ENCODE data around the gene MXRA5.
A peak's percentile ranks its signal among the peaks of the same experiment; 100 is the strongest.

The MXRA5 gene

DNA sequence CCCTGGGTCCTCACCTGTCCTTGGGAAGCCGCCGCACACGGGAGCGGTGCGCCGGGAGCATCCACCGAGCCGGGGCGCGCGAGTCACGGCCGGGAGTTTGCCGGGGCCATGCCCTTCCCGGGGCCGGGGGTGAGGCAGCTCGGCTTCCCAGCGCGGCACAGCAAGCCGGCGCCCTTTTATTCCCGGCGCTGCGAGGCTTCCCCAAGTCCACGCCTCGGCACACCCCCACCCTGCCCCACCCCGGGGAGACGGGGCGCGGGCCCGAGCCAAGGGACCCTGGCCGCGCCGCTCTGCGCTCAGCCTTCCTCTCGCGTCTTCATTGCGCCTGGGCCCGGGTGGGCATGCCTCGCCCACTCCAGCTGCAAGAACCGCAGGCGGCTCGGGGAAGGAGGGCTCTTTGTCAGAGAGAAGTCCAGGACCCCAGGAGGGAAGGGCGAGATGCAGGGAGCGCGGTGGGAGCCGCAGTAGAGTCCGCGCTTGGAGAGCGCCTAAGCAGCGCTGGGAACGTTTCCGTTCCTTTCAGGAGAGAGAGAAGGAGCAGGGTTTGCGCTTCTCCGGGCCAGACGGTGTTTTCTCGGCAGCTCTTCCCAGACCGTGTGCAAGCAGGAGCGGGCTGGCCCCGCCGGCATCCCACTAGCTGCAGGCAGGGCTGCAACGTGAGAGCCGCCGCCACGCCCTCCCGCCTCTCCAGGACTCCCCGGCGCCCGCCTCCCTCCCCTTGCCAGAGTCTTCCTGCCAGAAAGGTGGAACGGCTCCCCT, at the start of gene MXRA5:
Gene MXRA5 (minus strand): TSS at position 152 of the 759 bp plus-strand sequence. CDS start 2,819 bp downstream, outside the sequence.
- TF ChIP-seq MAX (IDR thresholded peaks at IDR 0.05) (no peak), TAF1 (IDR thresholded peaks at IDR 0.05; ENCODE audit: low read depth) (no peak)

GRCh38 chrX:3393581-3394111, 47.2 kb upstream of the MXRA5 start:
- TF ChIP-seq ZBTB7A (IDR thresholded peaks at IDR 0.05; ENCODE audit: low read depth) (no peak), NFIC (IDR thresholded peaks at IDR 0.05) (peak; percentile 49; the same call in 1 of the 2 replicates)

GRCh38 chrX:3393178-3393577, 46.7 kb upstream of the MXRA5 start:
- TF ChIP-seq CEBPB (IDR thresholded peaks at IDR 0.05) (no peak), NFIC (IDR thresholded peaks at IDR 0.05) (no peak), USF1 (IDR thresholded peaks at IDR 0.05) (no peak), CREB1 (IDR thresholded peaks at IDR 0.05; ENCODE audit: low read depth) (no peak), ZBTB7A (IDR thresholded peaks at IDR 0.05; ENCODE audit: low read depth) (no peak)

- TF ChIP-seq NFIC (IDR thresholded peaks at IDR 0.05) (no peak), USF1 (IDR thresholded peaks at IDR 0.05) (no peak), ZBTB7A (IDR thresholded peaks at IDR 0.05; ENCODE audit: low read depth) (no peak), TEAD4 (IDR thresholded peaks at IDR 0.05) (no peak), TAF1 (IDR thresholded peaks at IDR 0.05; ENCODE audit: low read depth) (no peak), MAX (IDR thresholded peaks at IDR 0.05) (no peak)
- TF ChIP-seq, protein P1, sequence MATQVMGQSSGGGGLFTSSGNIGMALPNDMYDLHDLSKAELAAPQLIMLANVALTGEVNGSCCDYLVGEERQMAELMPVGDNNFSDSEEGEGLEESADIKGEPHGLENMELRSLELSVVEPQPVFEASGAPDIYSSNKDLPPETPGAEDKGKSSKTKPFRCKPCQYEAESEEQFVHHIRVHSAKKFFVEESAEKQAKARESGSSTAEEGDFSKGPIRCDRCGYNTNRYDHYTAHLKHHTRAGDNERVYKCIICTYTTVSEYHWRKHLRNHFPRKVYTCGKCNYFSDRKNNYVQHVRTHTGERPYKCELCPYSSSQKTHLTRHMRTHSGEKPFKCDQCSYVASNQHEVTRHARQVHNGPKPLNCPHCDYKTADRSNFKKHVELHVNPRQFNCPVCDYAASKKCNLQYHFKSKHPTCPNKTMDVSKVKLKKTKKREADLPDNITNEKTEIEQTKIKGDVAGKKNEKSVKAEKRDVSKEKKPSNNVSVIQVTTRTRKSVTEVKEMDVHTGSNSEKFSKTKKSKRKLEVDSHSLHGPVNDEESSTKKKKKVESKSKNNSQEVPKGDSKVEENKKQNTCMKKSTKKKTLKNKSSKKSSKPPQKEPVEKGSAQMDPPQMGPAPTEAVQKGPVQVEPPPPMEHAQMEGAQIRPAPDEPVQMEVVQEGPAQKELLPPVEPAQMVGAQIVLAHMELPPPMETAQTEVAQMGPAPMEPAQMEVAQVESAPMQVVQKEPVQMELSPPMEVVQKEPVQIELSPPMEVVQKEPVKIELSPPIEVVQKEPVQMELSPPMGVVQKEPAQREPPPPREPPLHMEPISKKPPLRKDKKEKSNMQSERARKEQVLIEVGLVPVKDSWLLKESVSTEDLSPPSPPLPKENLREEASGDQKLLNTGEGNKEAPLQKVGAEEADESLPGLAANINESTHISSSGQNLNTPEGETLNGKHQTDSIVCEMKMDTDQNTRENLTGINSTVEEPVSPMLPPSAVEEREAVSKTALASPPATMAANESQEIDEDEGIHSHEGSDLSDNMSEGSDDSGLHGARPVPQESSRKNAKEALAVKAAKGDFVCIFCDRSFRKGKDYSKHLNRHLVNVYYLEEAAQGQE (IDR thresholded peaks at IDR 0.05; ENCODE audit: low read depth) = no peak
These were observed 42.0 kb upstream of the MXRA5 start for GRCh38 chrX:3388457-3388856.

GRCh38 chrX:3384327-3384726, 37.9 kb upstream of the MXRA5 start:
- no peak for TF ChIP-seq CREB1 (IDR thresholded peaks at IDR 0.05; ENCODE audit: low read depth)
- TF ChIP-seq MAX (IDR thresholded peaks at IDR 0.05) = peak; percentile 42; the same call in 1 of the 2 replicates
- peak; percentile 85 for TF ChIP-seq EP300 (IDR thresholded peaks at IDR 0.05; ENCODE audit: borderline replicate concordance)
- TF ChIP-seq YY1 (IDR thresholded peaks at IDR 0.05; ENCODE audit: low read depth) = no peak
- TF ChIP-seq, protein P1 (IDR thresholded peaks at IDR 0.05; ENCODE audit: low read depth) = no peak
- no peak for TF ChIP-seq RAD21 (IDR thresholded peaks at IDR 0.05; ENCODE audit: low read depth)
- peak; percentile 87 for TF ChIP-seq NFIC (IDR thresholded peaks at IDR 0.05)
- TF ChIP-seq TCF12 (IDR thresholded peaks at IDR 0.05; ENCODE audit: low read depth) = peak; percentile 78
- TF ChIP-seq TEAD4 (IDR thresholded peaks at IDR 0.05) = peak; percentile 96
- no peak for TF ChIP-seq EGR1 (IDR thresholded peaks at IDR 0.05)
- no peak for TF ChIP-seq TAF1 (IDR thresholded peaks at IDR 0.05; ENCODE audit: low read depth)
- TF ChIP-seq FOXM1 (IDR thresholded peaks at IDR 0.05; ENCODE audit: borderline replicate concordance, low read depth) = 0 out of 2 replicates have a peak, but pooled peaks have one; percentile 49
- no peak for TF ChIP-seq CEBPB (IDR thresholded peaks at IDR 0.05)
- TF ChIP-seq ZBTB7A (IDR thresholded peaks at IDR 0.05; ENCODE audit: low read depth) = no peak
- TF ChIP-seq USF1 (IDR thresholded peaks at IDR 0.05) = no peak

GRCh38 chrX:3380603-3381002, 34.2 kb upstream of the MXRA5 start:
- no peak for TF ChIP-seq USF1 (IDR thresholded peaks at IDR 0.05)
- TF ChIP-seq RAD21 (IDR thresholded peaks at IDR 0.05; ENCODE audit: low read depth) = no peak
- TF ChIP-seq CREB1 (IDR thresholded peaks at IDR 0.05; ENCODE audit: low read depth) = no peak
- no peak for TF ChIP-seq FOXM1 (IDR thresholded peaks at IDR 0.05; ENCODE audit: borderline replicate concordance, low read depth)
- TF ChIP-seq ZBTB7A (IDR thresholded peaks at IDR 0.05; ENCODE audit: low read depth) = no peak
- no peak for TF ChIP-seq EGR1 (IDR thresholded peaks at IDR 0.05)
- TF ChIP-seq, protein P1 (IDR thresholded peaks at IDR 0.05; ENCODE audit: low read depth) = no peak
